GM19043 (cell line): ENCODE data around the gene WDR45B.
"Not testable (repeated sequence)": the region's sequence is repeated elsewhere in the genome, so short reads cannot be mapped to it uniquely, and the experiment has no call there.

ENCODE experiments used
- ATAC-seq: cut with Tn5 transposase; IDR thresholded peaks from one replicate; pipeline ENCODE4 v1.9.1; 2021; ENCODE audit warnings: low read depth; ENCODE audit not compliant: unreplicated experiment

Gene WDR45B

GRCh38 chr17:82588266-82589175, 59.7 kb downstream of the WDR45B start:
- no peak for ATAC-seq

- no peak for ATAC-seq
Measured at GRCh38 chr17:82587234-82588086, 60.8 kb downstream of the WDR45B start.

GRCh38 chr17:82586576-82587233, 61.5 kb downstream of the WDR45B start:
- ATAC-seq: no peak

- not testable (repeated sequence) for ATAC-seq
Measured at GRCh38 chr17:82585935-82586575, 62.2 kb downstream of the WDR45B start.

DNA sequence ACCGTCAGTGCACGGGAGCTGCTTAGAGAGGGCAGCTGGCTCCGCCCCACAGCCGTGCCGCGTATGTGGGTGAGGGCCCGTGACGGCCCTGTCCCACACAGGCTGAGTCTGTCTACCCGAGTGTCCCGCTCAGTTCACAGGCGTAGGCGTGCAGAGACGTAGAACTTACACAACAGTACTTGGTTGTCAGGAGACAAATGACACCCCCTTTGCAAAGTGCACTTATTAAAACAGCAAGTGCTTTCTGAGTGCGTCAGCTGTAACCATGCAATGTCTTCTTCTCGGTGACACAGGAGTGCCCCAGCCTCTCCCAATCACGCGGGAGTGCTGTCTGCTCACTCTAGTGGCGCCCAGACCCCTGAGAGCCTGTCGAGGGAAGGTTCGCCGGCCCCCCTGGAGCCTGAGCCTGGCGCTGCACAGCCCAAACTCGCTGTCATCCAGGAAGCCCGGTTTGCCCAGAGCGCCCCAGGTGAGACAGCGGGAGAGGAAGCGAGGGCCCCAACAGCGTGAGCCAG, 64.5 kb downstream of the WDR45B start:
- ATAC-seq: no peak

DNA sequence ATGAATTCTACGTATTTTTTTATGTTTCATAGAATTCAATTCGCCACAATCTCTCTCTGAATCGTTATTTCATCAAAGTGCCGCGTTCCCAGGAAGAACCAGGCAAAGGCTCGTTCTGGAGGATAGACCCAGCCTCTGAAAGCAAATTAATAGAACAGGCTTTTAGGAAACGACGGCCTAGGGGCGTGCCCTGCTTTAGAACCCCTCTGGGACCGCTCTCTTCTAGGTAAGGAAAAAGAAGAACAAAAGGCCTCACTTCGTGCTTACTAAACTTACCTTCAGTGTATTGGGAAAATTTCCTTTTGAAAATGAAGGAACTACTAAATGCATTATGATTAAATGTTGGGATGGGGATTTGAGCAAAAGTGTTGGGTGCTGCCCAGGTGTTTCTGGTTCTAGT, 65.5 kb downstream of the WDR45B start:
- no peak for ATAC-seq

- ATAC-seq: no peak
Measured at GRCh38 chr17:82582213-82582612, 66.0 kb downstream of the WDR45B start.

GRCh38 chr17:82579969-82580368, 68.3 kb downstream of the WDR45B start:
- not testable (repeated sequence) for ATAC-seq

DNA sequence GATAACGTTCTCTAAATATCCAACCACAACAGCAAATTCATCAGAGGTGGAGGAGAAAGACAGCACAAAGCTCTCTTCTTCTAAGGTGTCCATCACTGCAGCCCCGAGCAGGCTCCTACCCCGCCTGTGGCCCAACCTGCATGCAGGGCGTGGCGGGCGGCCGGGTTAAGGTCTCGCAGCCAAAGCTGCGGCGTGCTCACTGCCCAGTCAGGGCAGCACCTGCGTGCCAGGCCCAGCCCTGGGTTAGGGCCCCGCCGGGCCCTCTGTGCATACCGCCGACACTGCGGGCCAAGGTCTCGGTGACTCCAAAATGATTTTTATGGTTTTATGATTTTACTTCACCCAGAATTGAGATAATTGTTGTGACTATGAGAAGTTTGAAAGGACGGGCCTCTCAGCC, 70.9 kb downstream of the WDR45B start:
- ATAC-seq: no peak

- ATAC-seq: not testable (repeated sequence)
Measured at GRCh38 chr17:82575581-82576221, 72.5 kb downstream of the WDR45B start.

- no peak for ATAC-seq
Measured at GRCh38 chr17:82574041-82574440, 74.2 kb downstream of the WDR45B start.

- no peak for ATAC-seq
Measured at GRCh38 chr17:82571855-82572254, 76.4 kb downstream of the WDR45B start.

- no peak for ATAC-seq
Measured at GRCh38 chr17:82570277-82570676, 78.0 kb downstream of the WDR45B start.

DNA sequence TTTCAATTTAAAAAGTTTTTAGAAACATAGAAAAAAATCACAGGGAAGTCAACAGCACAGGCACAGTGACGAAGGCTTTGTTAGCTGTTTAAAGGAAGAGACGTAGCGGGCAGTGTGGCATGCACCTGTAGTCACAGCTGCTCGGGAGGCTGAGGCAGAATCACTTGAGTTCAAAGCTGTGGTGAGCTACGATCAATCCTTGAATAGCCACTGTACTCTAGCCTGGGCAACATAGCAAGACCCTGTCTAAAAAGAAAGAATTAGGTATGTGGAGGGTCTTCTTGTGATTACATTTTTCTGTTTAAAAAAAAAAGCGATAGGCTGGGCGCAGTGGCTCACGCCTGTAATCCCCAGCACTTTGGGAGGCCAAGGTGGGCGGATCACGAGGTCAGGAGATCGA, 78.6 kb downstream of the WDR45B start:
- ATAC-seq: no peak

DNA sequence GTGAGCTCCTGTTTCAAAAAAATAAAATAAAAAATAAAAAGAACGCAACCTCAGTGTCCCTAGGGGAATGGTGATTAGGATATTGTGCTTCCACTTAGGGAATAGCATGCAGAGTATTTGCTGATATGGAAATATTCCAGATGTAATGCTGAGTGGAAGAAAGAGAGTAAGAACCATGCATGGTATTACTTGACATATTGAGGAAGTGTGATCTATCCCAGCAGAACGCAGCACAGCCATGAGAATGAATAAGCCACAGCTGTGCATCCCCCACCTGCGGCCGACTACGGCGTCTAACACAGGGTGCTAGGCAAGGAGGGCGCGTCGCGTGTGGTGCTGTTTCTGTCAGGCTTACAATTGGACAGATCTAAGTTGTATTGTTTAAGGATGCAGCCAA, 79.2 kb downstream of the WDR45B start:
- ATAC-seq: no peak

DNA sequence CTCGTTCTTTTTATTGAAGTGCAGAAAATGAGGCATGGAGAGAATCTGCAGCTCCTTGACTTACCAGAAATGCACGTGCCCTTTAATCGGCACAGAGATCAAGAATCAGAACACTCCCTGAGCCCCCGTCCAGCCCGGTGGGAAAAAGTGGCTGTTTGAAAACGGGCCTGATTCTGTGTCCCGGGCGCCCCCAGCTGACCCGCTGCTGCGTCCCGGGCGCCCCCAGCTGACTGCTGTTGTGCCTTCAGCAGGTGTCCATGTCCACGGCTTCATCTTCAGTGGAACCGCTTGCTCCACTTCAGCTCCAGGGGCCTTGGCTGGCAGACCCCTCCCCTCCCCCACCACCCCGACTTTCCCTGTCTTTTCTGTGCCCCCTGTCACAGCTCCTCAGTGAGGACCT, 81.0 kb downstream of the WDR45B start:
- ATAC-seq: no peak

DNA sequence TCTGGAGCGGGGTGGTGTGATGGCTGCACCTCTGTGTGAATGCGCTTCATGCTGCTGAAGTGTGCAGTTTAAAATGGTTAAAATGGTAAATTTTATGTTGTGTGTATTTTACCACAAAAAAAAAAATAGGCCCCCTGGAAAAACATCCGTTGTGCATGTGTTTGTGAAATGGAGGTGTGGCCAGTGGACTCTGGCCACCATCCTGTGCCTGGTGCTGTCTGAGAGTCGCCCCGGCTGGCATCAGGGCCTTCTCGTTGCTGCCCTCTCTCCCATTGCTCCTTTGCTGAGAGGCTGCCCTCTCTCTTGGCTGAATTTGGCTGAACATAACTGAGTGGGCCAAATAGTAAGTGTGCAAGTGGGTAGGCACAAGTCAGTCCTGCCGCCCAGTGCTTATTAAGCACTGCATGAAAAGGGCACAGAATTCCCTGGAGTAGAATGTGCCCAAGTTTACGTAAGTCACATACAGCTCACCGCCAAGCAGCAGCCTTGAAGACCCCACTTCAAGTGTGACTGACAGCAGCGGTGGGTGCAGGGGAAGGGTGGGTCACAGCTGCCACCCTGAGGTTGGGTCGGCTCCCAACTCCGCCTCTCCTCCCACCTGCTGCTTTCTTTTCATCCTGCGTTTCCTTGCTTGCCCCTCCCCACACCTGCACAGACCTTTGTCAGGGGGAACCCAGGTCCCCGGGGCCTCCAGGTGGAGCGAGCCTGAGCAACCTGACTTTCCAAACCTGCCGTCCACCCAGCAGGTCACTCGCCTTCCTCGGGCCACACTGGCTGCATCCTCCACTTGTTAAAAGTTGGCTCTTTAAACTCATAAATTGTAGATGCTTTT, 81.9 kb downstream of the WDR45B start:
- no peak for ATAC-seq

DNA sequence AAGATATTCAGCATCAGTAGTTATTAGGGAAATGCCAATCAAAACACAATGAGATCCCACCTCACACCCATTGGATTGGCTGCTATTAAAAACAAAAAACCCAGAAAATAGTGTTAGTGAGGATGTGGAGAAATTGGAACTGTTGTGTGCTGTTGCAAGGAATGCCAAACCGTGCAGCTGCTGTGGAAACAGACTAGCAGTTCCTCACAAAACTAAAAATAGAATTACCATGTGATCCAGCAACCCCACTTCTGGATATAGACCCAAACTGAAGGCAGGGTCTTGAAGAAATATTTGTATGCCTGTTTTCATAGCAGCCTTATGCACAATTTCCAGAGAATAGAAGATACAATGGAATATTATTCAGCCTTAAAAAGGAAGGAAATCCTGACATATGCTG, 82.7 kb downstream of the WDR45B start:
- ATAC-seq: no peak
